Measurements from ENCODE around the gene MTUS2. TPM values are rescaled to one million over a fixed set of nuclear protein-coding genes. Genes with fewer than 3 reads are reported as not detected.

The MTUS2 gene
- total RNA-seq, 2 donors from 2014 or later = 0.02 TPM; not detected in 1

GRCh38 chr13:29489650-29490560 is 669.8 kb downstream of the MTUS2 start:
- H3K36me3 Mint-ChIP-seq (ENCODE audit: insufficient read depth in 2 of 2) = no peaks in the 10 kb centered on the region
- H3K9me3 Mint-ChIP-seq = no peaks in the 10 kb centered on the region
- ATAC-seq (replicated peaks in 1 of 2) (no peak), DNase-seq (no peak)
- H3K4me1 Mint-ChIP-seq (ENCODE audit: low read depth) = no peaks in the 10 kb centered on the region
- no peak overlapping the region for H3K4me3 Mint-ChIP-seq
- no peaks in the 10 kb centered on the region for H3K27me3 Mint-ChIP-seq (ENCODE audit: low read depth)
- no peak overlapping the region for H3K27ac Mint-ChIP-seq

GRCh38 chr13:29490561-29490885 is 670.4 kb downstream of the MTUS2 start:
- Mint-ChIP-seq H3K4me1 (ENCODE audit: low read depth) (no peaks in the 10 kb centered on the region), H3K9me3 (no peaks in the 10 kb centered on the region), H3K27me3 (ENCODE audit: low read depth) (no peaks in the 10 kb centered on the region), H3K27ac (no peak overlapping the region), H3K4me3 (no peak overlapping the region), H3K36me3 (ENCODE audit: insufficient read depth in 2 of 2) (no peaks in the 10 kb centered on the region)
- DNase-seq = no peak
- ATAC-seq (replicated peaks in 1 of 2) = no peak

- peaks cover 5% of the 10 kb centered on the region for H3K27me3 Mint-ChIP-seq (ENCODE audit: low read depth)
- no peak for DNase-seq
- no peak for ATAC-seq (replicated peaks in 1 of 2)
- H3K9me3 Mint-ChIP-seq = no peaks in the 10 kb centered on the region
- no peaks in the 10 kb centered on the region for H3K36me3 Mint-ChIP-seq (ENCODE audit: insufficient read depth in 2 of 2)
- peaks cover 3% of the 10 kb centered on the region for H3K4me1 Mint-ChIP-seq (ENCODE audit: low read depth)
- no peak overlapping the region for H3K27ac Mint-ChIP-seq
- no peak overlapping the region for H3K4me3 Mint-ChIP-seq
Observed at GRCh38 chr13:29491248-29491647, 671.1 kb downstream of the MTUS2 start.

- no peak for ATAC-seq (replicated peaks in 1 of 2)
- peaks cover 5% of the 10 kb centered on the region for H3K4me1 Mint-ChIP-seq (ENCODE audit: low read depth)
Observed at GRCh38 chr13:29493796-29494195, 673.7 kb downstream of the MTUS2 start.

GRCh38 chr13:29494520-29494919 is 674.4 kb downstream of the MTUS2 start:
- no peak for ATAC-seq (replicated peaks in 1 of 2)
- no peak overlapping the region for H3K27ac Mint-ChIP-seq
- H3K9me3 Mint-ChIP-seq = no peaks in the 10 kb centered on the region
- H3K27me3 Mint-ChIP-seq (ENCODE audit: low read depth) = peaks cover 14% of the 10 kb centered on the region
- H3K4me1 Mint-ChIP-seq (ENCODE audit: low read depth) = peaks cover 5% of the 10 kb centered on the region
- no peaks in the 10 kb centered on the region for H3K36me3 Mint-ChIP-seq (ENCODE audit: insufficient read depth in 2 of 2)
- H3K4me3 Mint-ChIP-seq = no peak overlapping the region
- DNase-seq = no peak

More at GRCh38 chr13:29493796-29494195, 673.7 kb downstream of the MTUS2 start:
- Mint-ChIP-seq H3K4me3 (no peak overlapping the region), H3K27ac (no peak overlapping the region), H3K9me3 (no peaks in the 10 kb centered on the region), H3K27me3 (ENCODE audit: low read depth) (peaks cover 14% of the 10 kb centered on the region), H3K36me3 (ENCODE audit: insufficient read depth in 2 of 2) (no peaks in the 10 kb centered on the region)
- DNase-seq = no peak

GRCh38 chr13:29496241-29496712 is 676.1 kb downstream of the MTUS2 start:
- no peak overlapping the region for H3K27ac Mint-ChIP-seq
- H3K4me1 Mint-ChIP-seq (ENCODE audit: low read depth) = peaks cover 5% of the 10 kb centered on the region
- peak; percentile 26 to 27 for ATAC-seq (replicated peaks in 1 of 2)
- no peaks in the 10 kb centered on the region for H3K36me3 Mint-ChIP-seq (ENCODE audit: insufficient read depth in 2 of 2)
- peaks cover 14% of the 10 kb centered on the region for H3K27me3 Mint-ChIP-seq (ENCODE audit: low read depth)
- DNase-seq = no peak
- no peaks in the 10 kb centered on the region for H3K9me3 Mint-ChIP-seq
- no peak overlapping the region for H3K4me3 Mint-ChIP-seq

- ATAC-seq (replicated peaks in 1 of 2) = peak in 1 of 2 donors; percentile 4
- no peak overlapping the region for H3K4me3 Mint-ChIP-seq
- no peak overlapping the region for H3K27ac Mint-ChIP-seq
- peaks cover 5% of the 10 kb centered on the region for H3K4me1 Mint-ChIP-seq (ENCODE audit: low read depth)
- no peak for DNase-seq
- no peaks in the 10 kb centered on the region for H3K36me3 Mint-ChIP-seq (ENCODE audit: insufficient read depth in 2 of 2)
- H3K9me3 Mint-ChIP-seq = no peaks in the 10 kb centered on the region
- peaks cover 14% of the 10 kb centered on the region for H3K27me3 Mint-ChIP-seq (ENCODE audit: low read depth)
Observed at GRCh38 chr13:29497137-29497654, 677.1 kb downstream of the MTUS2 start.

GRCh38 chr13:29498426-29499040 is 678.4 kb downstream of the MTUS2 start:
- H3K9me3 Mint-ChIP-seq = no peaks in the 10 kb centered on the region
- H3K4me1 Mint-ChIP-seq (ENCODE audit: low read depth) = peaks cover 5% of the 10 kb centered on the region
- DNase-seq = no peak
- no peak overlapping the region for H3K4me3 Mint-ChIP-seq
- H3K27ac Mint-ChIP-seq = no peak overlapping the region
- H3K36me3 Mint-ChIP-seq (ENCODE audit: insufficient read depth in 2 of 2) = no peaks in the 10 kb centered on the region
- ATAC-seq (replicated peaks in 1 of 2) = no peak
- H3K27me3 Mint-ChIP-seq (ENCODE audit: low read depth) = peaks cover 21% of the 10 kb centered on the region

- Mint-ChIP-seq H3K9me3 (no peaks in the 10 kb centered on the region), H3K36me3 (ENCODE audit: insufficient read depth in 2 of 2) (no peaks in the 10 kb centered on the region), H3K27me3 (ENCODE audit: low read depth) (peaks cover 25% of the 10 kb centered on the region), H3K27ac (no peak overlapping the region), H3K4me3 (no peak overlapping the region), H3K4me1 (ENCODE audit: low read depth) (peaks cover 5% of the 10 kb centered on the region)
- DNase-seq (no peak), ATAC-seq (replicated peaks in 1 of 2) (no peak)
Observed at GRCh38 chr13:29499506-29500165, 679.5 kb downstream of the MTUS2 start.

GRCh38 chr13:29500386-29500785 is 680.2 kb downstream of the MTUS2 start:
- no peak for ATAC-seq (replicated peaks in 1 of 2)
- no peak for DNase-seq
- H3K4me1 Mint-ChIP-seq (ENCODE audit: low read depth) = peaks cover 5% of the 10 kb centered on the region
- H3K27me3 Mint-ChIP-seq (ENCODE audit: low read depth) = peaks cover 25% of the 10 kb centered on the region
- H3K27ac Mint-ChIP-seq = no peak overlapping the region
- no peak overlapping the region for H3K4me3 Mint-ChIP-seq
- no peaks in the 10 kb centered on the region for H3K9me3 Mint-ChIP-seq
- H3K36me3 Mint-ChIP-seq (ENCODE audit: insufficient read depth in 2 of 2) = no peaks in the 10 kb centered on the region

GRCh38 chr13:29501674-29502073 is 681.5 kb downstream of the MTUS2 start:
- Mint-ChIP-seq H3K27ac (no peak overlapping the region), H3K9me3 (no peaks in the 10 kb centered on the region), H3K4me1 (ENCODE audit: low read depth) (no peaks in the 10 kb centered on the region), H3K4me3 (no peak overlapping the region), H3K27me3 (ENCODE audit: low read depth) (peaks cover 15% of the 10 kb centered on the region), H3K36me3 (ENCODE audit: insufficient read depth in 2 of 2) (no peaks in the 10 kb centered on the region)
- peak; percentile 9 for ATAC-seq (replicated peaks in 1 of 2)
- no peak for DNase-seq

GRCh38 chr13:29502391-29503008 is 682.4 kb downstream of the MTUS2 start:
- no peak for ATAC-seq (replicated peaks in 1 of 2)
- H3K4me1 Mint-ChIP-seq (ENCODE audit: low read depth) = no peaks in the 10 kb centered on the region
- H3K27ac Mint-ChIP-seq = peak overlapping the region; percentile 17

More at GRCh38 chr13:29502391-29503008, 682.4 kb downstream of the MTUS2 start:
- Mint-ChIP-seq H3K36me3 (ENCODE audit: insufficient read depth in 2 of 2) (no peaks in the 10 kb centered on the region), H3K27me3 (ENCODE audit: low read depth) (peaks cover 11% of the 10 kb centered on the region), H3K9me3 (no peaks in the 10 kb centered on the region), H3K4me3 (no peak overlapping the region)
- DNase-seq = no peak

Measured in activated T-cell treated with anti-CD3 and anti-CD28 coated beads, Interleukin-2, amount 50 U/mL, for 72 hours (primary cell).